ENCODE data around the gene FAF1.
"Not testable (repeated sequence)": the region's sequence is repeated elsewhere in the genome, so short reads cannot be mapped to it uniquely, and the experiment has no call there.

FAF1 gene

DNA sequence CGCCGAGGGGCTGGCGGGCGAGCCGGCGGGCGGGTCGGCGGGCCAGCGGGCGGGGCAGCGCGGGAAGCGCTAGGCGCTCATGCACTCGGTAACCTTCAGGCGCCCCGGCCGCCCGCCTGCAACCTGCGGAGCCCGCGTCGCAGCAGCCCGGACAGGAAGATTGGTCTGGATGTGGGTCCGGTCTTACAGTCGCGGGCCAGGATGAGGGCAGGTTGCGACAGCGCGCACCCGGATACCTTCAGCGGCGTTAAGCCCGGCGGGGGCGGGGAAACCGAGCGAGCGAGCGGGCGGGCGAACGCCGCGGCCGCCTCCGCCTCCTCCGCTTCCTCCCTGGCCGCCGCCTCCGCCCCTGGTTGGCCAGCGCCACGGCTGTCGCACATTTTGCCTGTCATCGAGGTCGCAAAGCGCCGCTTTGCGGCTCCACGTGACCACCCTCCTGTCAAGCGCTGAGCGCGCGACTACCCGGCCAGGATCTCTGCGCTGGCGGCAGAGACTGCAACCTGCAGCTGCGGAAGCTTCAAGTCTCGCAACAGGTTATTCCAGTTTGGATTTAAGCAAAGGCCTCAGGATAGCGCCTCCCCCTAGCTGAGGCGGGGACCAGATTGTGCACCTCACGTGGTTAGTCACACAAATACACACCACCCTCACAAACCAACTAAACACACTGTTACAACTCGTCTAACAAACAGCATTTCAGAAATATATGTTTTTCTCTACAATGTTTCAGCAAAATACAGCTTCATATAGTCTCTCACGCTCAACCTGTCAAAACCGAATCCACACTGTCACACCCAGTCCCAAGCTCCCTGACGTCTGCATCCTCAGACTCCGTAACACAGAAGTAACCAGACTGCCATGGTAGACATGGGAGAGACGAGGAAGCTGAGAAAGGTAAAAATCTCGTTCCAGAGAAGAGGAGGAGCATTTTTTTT, at the start of gene FAF1:
Gene FAF1, minus strand, starts transcription at position 355 of the 932 bp plus-strand sequence. CDS start 456 bp downstream, outside the sequence.
- peak; percentile 94 for DNase-seq

DNA sequence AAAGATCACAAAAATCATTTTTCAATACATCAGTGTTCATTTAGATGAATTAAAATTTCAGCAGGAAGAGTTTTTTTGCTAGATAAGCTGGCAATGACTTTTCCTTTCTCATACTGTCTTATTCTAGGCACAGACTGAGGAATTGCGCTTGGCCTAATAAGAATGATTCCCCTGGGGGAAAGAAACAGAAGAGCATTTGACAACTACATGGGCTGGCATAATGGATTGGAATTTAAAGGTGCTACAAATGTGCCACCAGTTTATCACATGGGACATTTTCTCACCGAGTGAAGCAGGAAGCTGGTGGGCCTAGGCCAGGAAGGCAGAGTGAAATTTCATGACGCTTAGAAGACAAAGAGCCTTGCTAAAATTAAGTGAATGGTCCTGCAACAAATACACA, 49.3 kb upstream of the FAF1 start:
- DNase-seq, result no peak

DNA sequence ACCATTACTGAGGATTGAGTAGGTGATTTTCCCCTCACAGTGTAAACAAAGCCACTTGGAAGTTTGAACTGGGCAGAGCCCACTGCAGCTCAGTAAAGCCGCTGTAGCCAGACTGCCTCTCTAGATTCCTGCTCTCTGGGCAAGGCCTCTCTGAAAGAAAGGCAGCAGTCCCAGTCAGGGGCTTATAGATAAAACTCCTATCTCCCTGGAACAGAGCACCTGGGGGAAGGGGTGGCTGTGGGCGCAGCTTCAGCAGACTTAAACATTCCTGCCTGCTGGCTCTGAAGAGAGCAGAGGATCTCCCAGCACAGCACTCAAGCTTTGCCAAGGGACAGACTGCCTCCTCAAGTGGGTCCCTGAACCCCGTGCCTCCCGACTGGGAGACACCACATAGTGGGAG, 45.5 kb upstream of the FAF1 start:
- DNase-seq, result not testable (repeated sequence)

DNA sequence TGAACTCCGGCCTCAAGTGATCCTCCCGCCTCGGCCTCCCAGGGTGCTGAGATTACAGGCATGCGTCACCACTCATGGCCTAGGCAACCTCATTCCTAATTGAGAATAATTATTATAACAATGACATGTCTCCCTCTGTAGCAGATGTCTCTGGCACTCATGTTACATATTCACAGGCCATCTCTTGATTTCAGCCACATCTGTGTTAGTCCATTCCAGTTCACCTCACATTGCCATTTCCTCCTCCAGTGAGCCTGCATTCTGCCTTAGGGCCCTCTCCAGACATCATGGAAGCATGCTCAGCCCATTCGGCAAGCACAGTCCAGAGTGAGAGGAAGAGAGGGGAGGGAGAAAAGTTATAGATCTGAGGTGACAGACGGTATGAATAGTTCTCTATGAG, 42.4 kb upstream of the FAF1 start:
- no peak for DNase-seq

GRCh38 chr1:51000651-51001050, 40.6 kb upstream of the FAF1 start:
- no peak for DNase-seq

DNA sequence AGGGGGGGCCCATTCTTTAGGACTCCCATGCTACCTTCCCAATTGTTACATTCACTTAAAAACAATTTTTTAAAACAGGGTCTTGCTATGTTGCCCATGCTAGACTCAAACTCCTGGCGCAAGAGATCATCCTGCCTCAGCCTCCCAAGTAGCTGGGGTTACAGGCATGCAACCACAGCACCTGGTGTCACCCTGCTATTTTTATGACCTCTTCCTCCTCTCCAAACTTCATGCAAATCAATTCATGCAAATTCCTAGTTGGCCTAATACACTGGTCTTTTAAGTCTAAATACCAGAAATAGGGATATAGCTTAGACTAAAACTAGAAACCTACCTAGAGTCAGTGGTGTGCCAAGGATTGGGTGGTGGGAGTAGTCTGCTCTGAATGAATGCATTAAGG, 40.1 kb upstream of the FAF1 start:
- no peak for DNase-seq

GRCh38 chr1:50999375-50999774, 39.3 kb upstream of the FAF1 start:
- not testable (repeated sequence) for DNase-seq

GRCh38 chr1:50996083-50996482, 36.0 kb upstream of the FAF1 start:
- no peak for DNase-seq

DNA sequence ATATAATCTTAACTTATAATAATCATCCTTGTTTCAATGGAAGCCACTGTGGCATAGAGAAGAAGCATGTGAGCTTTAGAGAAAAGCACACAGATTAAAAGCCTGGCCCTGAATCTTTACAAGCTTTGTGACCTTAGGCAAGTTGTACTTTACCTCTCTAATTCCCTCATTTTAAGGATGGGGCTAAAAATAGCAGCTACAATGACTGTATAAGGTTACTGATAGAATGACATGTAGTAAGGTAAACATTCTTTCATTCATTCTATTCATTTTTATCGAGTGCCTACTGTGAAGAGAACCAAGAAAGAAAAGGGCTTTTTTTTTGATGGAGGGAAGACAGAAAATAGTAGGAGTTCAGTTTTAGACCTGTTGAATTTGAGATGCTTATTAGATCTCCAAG, 35.6 kb upstream of the FAF1 start:
- DNase-seq, result no peak

DNA sequence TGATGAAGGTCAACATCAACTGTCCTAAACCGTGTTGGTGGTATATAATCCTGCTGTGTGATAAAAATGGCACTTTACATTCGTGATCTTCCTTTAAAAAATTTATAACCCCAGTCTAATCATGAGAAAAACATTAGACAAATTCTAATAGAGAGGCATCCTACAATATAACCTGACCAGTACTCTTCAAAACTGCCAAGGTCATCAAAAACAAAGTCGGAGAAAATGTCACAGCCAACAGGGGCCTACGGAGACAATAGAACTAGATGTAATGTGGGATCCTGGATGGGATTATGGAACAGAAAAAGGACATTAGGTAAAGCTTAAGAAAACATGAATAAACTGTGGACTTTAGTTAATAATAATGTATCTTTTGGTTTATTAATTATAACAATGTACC, 34.9 kb upstream of the FAF1 start:
- DNase-seq, result no peak

GRCh38 chr1:50993645-50994044, 33.6 kb upstream of the FAF1 start:
- DNase-seq, result no peak

DNA sequence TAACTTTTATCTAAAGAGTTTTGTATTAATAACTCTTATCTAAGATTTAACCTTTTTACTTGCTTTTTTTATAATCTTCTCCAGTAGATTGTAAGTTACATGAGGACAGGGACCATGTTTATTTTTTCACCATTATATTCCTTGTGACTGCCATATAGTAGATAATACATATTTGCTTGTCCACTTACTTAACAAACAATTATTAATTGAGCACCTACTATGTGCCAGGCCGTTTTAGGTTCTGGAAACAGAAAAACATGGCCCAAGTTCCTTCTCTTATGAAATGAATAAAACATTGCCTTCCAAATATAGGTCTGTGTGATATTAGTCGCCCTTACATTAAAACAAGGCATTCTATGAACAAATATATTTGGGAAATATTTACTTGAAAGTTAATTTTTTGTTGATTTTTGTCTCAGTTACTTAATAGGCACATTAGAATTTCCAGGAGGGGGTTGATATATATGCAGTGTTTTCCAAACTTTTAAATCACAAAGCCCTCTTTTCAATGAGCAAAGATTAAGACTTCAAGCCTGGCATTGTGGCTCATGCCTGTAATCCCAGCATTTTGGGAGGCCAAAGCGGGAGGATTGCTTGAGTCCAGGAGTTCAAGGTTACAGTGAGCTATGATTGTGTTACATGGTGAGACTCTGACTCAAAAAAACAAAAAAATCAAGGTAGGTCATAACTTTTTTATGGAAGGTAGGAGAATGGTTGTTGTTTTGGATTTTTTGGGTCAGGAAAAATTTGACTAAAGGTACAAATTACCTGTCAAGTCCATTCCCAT, 32.7 kb upstream of the FAF1 start:
- DNase-seq, result no peak

GRCh38 chr1:50989694-50990093, 29.6 kb upstream of the FAF1 start:
- DNase-seq, result no peak

DNA sequence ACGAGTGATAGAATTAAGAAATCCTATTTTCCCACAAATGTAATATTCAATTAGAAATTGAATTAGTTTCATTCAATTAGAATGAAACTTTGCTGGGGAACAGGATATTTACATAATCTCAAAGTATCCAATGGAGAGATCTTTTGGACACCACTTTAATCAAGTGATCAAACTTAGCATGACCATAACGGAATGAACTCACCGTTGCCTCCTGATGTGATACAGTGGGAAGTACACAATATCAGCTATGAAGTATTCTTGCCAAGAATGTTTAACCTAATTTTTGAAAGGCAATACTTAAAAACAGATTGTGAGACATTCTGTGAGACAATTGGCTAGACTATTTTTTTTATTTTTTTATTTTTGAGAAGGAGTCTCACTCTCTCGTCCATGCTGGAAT, 26.6 kb upstream of the FAF1 start:
- no peak for DNase-seq

DNA sequence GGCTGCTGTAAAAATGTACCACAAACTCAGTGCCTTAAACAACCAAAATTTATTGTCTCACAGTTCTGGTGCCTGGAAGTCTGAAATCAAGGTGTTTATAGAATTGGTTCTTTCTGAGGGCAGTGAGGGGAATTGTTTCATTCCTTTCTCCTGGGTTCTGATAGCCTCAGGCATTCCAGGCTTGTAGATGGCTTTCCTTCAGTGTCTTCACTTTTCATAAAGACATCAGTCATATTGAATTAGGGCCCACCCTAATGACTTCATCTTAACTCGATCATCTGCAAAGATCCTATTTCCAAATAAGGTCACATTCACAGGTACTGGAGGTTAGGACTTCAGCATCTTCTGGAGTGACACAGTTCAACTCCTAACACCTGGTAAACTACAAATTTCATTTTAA, 25.0 kb upstream of the FAF1 start:
- DNase-seq, result no peak

GRCh38 chr1:50983219-50983802, 23.2 kb upstream of the FAF1 start:
- DNase-seq, result no peak

GRCh38 chr1:50982611-50983010, 22.5 kb upstream of the FAF1 start:
- no peak for DNase-seq

GRCh38 chr1:50981741-50982140, 21.7 kb upstream of the FAF1 start:
- no peak for DNase-seq

DNA sequence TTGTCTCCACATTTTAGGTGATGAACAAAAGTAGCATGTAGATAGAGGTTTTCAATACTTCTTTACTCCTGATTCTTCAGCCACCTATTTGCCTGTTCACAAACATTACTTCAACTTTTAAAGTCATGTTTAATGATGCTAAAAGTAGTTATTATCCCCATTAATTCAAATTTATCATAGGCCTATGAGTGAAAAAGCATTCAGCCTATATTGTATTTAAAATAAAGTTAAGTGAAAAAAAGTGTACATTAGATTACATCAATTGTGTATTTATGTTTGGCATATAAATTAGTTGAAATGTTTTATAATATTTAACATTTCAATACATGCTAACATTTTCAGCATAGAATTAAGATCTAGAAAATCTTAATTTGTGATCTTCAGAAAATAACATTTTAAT, 20.4 kb upstream of the FAF1 start:
- DNase-seq, result no peak

DNA sequence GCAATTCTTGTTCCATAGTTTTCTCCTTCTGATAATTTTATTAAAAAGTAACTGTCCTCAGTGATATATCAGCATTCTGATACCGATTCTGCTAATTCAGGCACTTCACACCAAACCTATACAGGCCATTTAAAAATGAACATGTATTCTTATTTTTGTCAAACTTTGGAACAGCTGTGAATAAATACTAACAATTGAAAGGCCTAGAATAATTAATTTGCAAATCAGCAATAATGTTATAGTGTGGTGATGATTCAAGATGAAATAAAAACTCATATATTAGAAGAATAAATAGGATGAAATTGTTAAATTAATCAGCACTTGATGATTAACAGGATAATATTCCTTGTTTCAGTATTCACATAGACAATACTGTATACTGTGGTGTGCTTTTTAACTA, 19.9 kb upstream of the FAF1 start:
- DNase-seq, result no peak

DNA sequence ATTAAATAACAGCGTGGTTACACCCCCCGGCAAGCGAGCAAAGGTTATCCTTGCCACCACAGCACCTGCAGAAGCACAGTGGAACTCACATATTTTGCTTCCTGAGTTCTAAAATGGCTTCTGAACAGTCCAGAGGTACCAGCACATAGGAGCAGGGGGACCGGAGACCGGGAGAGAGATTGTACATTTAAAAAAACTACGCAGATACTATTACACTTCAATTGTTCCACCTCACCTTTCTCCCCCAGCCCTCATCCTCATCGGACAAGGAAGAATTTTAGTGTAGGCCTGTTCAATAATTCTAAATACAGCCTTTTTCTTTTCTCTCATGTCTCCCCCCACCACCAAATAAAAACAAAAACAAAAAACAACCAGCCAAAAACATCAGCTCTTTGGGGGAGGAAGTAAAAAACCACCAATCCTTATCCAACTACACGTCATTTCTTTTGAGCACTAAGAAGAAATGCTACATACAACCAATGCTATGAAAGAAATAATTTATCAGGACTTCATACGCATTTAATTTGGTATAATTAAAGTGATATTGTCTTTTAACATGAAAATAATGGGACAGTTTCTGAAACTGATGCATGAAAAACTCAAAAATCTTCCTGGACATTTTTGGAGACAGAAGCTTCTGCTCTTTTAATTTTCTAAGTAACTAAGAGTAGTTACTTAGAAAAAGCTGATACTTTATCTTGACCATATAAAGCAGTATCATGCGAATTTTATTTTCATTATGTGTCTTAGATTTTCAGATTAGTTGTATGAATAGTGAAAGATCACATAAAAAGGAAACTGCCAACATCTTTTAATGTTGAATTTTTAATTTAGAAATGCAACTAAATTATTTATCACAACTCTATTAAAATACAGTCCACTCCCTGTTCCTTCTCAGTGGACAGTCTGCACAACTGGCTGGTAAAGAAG, 19.1 kb upstream of the FAF1 start:
- no peak for DNase-seq

DNA sequence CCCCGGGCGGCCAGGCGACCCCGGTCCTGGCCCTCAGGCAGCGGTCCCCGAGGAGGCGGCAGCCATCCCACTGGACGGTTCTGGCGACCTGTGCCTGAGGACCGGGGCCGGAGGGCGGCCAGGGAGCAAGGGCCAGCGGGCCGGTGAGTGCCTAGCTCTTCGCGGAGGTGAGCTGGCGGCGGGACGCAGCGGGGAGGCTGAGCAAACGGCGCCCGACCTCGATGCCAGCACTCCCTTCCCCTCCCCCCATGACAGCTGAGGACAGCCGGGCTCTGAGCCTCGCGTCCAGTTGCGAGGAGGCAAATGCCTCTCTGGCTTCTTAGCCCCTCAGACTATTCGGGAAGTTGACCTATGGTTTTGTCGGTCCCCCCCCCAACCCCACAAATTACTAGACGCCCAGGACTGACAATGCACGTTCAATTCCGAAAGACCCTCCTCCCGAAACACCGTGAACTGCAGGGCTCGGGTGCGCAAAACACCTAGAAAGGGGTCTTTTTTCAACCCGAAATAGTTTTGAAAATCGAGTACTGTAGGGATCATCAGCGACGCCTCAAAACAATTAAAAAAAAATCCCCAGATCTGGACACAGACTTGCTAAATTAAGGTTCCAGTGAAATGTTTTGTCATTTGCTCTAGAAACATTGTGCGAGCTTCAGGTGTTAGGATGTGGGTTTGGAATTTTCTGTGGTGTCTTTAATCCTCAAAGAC, 18.2 kb upstream of the FAF1 start:
- peak; percentile 9 for DNase-seq
